B cell (primary cell): ENCODE measurements around the gene PCDHGA2. TPM values are rescaled to one million over a fixed set of nuclear protein-coding genes. Genes with fewer than 3 reads are reported as not detected.

Experiments used
- ATAC-seq: fragments of 200-7000 bp; cut with Tn5 transposase; one replicate; pipeline ENCODE4 v1.10.0; 2021; ENCODE audit warnings: low read depth, mild to moderate bottlenecking, moderate number of reproducible peaks, moderate library complexity
- CTCF ChIA-PET: fragments of 350-600 bp; sonication (Branson Sonifier 250); formaldehyde crosslinking; loops from one replicate; lab custom pipeline; 2021; ENCODE audit warnings: antibody characterized with exemption, inconsistent platforms; lab: Charles Lee
- POLR2A ChIA-PET: fragments of 350-600 bp; sonication (Branson Sonifier 250); formaldehyde crosslinking; loops from one replicate; lab custom pipeline; 2021; ENCODE audit warnings: antibody characterized with exemption; lab: Charles Lee
- DNase-seq: peaks from one replicate; pipeline ENCODE4 v3.0.0; 2013
- H2AFZ ChIP-seq: 2 replicates; pipeline ENCODE4 v1.6.1; 2012; ENCODE audit warnings: mild to moderate bottlenecking, low read depth, low read length; ENCODE audit not compliant: insufficient read depth, poor library complexity, severe bottlenecking
- H3K27ac ChIP-seq, 2 donors: 1 replicate in 1 of 2; 2 replicates in 1 of 2; pipeline ENCODE4 v1.5.1; 2012 to 2013; ENCODE audit warnings: low read length in 2 of 2, mild to moderate bottlenecking in 2 of 2, moderate library complexity in 1 of 2
- H3K27me3 ChIP-seq, 4 experiments: fragments of 200-600 bp in 1 of 4; sonication (generic) in 1 of 4; replicated peaks in 1 of 4; 1 replicate in 2 of 4; 2 replicates in 2 of 4; pipeline versions ENCODE4 v1.6.1 to v1.7.0; 2013 to 2016; ENCODE audit warnings: low read length in 3 of 4, mild to moderate bottlenecking in 2 of 4, mixed read lengths in 1 of 4, moderate library complexity in 1 of 4; ENCODE audit not compliant: insufficient read depth in 4 of 4, control insufficient read depth in 3 of 4; ENCODE audit errors: control extremely low read depth in 1 of 4
- H3K36me3 ChIP-seq, 2 experiments: replicated peaks in 1 of 2; 1 replicate in 1 of 2; 2 replicates in 1 of 2; pipeline versions ENCODE4 v1.6.1 to v1.7.1; 2013; ENCODE audit warnings: low read length in 1 of 2; ENCODE audit not compliant: insufficient read depth in 2 of 2, control insufficient read depth in 1 of 2; ENCODE audit errors: control extremely low read depth in 1 of 2, extremely low read depth in 1 of 2
- H3K4me1 ChIP-seq, 2 donors: fragments of 200-600 bp in 1 of 2; sonication (generic) in 1 of 2; 1 replicate in 1 of 2; 2 replicates in 1 of 2; pipeline versions ENCODE4 v1.5.1 to v1.6.1; 2013 to 2017; ENCODE audit warnings: low read length in 2 of 2; ENCODE audit not compliant: control insufficient read depth in 2 of 2, insufficient read depth in 2 of 2
- H3K4me2 ChIP-seq: replicated peaks from 2 replicates; pipeline ENCODE3; 2012; ENCODE audit warnings: mild to moderate bottlenecking, low read depth, low read length; ENCODE audit not compliant: poor library complexity, severe bottlenecking
- H3K4me3 ChIP-seq, 5 experiments: fragments of 200-600 bp in 1 of 5; sonication (generic) in 1 of 5; 1 replicate in 3 of 5; 2 replicates in 2 of 5; pipeline versions ENCODE4 v1.5.1 to v1.7.0; 2011 to 2016; ENCODE audit warnings: low read length in 4 of 5, mild to moderate bottlenecking in 4 of 5, low read depth in 2 of 5, control low read depth in 1 of 5, moderate library complexity in 1 of 5; ENCODE audit not compliant: insufficient read depth in 1 of 5; ENCODE audit errors: control extremely low read depth in 1 of 5, extremely low read depth in 1 of 5
- H3K79me2 ChIP-seq: fragments of 200-600 bp; sonication (generic); one replicate; pipeline ENCODE4 v1.6.0; 2016; ENCODE audit warnings: low read length; ENCODE audit not compliant: control insufficient read depth, insufficient read depth
- H3K9ac ChIP-seq: fragments of 200-600 bp; sonication (generic); 2 replicates; pipeline ENCODE4 v1.6.1; 2017; ENCODE audit warnings: mild to moderate bottlenecking, low read length, moderate library complexity
- H3K9me3 ChIP-seq, 3 donors: one replicate each; pipeline versions ENCODE4 v1.6.1 to v1.7.1; 2013; ENCODE audit warnings: low read length in 2 of 3; ENCODE audit not compliant: control insufficient read depth in 2 of 3, insufficient read depth in 1 of 3; ENCODE audit errors: control extremely low read depth in 1 of 3
- H4K20me1 ChIP-seq: 2 replicates; pipeline ENCODE4 v1.6.0; 2012; ENCODE audit warnings: mild to moderate bottlenecking, low read length; ENCODE audit not compliant: insufficient read depth, control insufficient read depth, poor library complexity, severe bottlenecking
- H3K27ac Mint-ChIP-seq: one replicate; pipeline ENCODE4 v1.8.0; 2021; ENCODE audit warnings: mixed read lengths
- H3K27me3 Mint-ChIP-seq: one replicate; pipeline ENCODE4 v1.8.0; 2021; ENCODE audit warnings: mixed read lengths
- H3K4me1 Mint-ChIP-seq: one replicate; pipeline ENCODE4 v1.8.0; 2021; ENCODE audit warnings: mixed read lengths
- H3K4me3 Mint-ChIP-seq: one replicate; pipeline ENCODE4 v1.8.0; 2021; ENCODE audit warnings: mixed read lengths
- H3K9me3 Mint-ChIP-seq: one replicate; pipeline ENCODE4 v1.8.0; 2022; ENCODE audit warnings: mixed read lengths; ENCODE audit not compliant: insufficient read depth
- EZH2 ChIP-seq: IDR thresholded peaks from 2 replicates; pipeline ENCODE4 v1.6.1; 2012; ENCODE audit warnings: borderline replicate concordance, low read depth, mild to moderate bottlenecking, moderate library complexity, low read length; ENCODE audit not compliant: insufficient read depth, poor library complexity, severe bottlenecking
- WGBS: methylation state at CpG from one replicate; pipeline ENCODE4 v1.1.5; 2013; ENCODE audit warnings: missing lambda C conversion rate; ENCODE audit not compliant: insufficient coverage; 5-methylcytosine and 5-hydroxymethylcytosine counted together
- intact Hi-C: fragments of 100-400 bp; cut with micrococcal nuclease; formaldehyde crosslinking; loops from one replicate; pipeline ENCODE4 v1.10.0; 2022
- polyA plus RNA-seq: library from polyadenylated mRNA; depleted of rRNA; stranded (reverse); fragments of >200 nt; gene quantifications from 2 replicates; pipeline ENCODE4 v1.2.3, GENCODE V29; 2012
- total RNA-seq, 2 donors: library from RNA; stranded (reverse); fragments of 120-200 nt in 1 of 2; gene quantifications; 1 replicate in 1 of 2; 2 replicates in 1 of 2; pipeline versions ENCODE4 v1.2.3 to v1.2.4, GENCODE V29; 2013 to 2022
- TF ChIP-seq, protein P1 (sequence below): fragments of 200-600 bp; IDR thresholded peaks from one replicate; pipeline ENCODE4 v1.8.0; 2022; ENCODE audit warnings: antibody characterized with exemption, mild to moderate bottlenecking

PCDHGA2 gene
- total and polyA plus RNA-seq, 2 donors (not counting 1 experiment from before 2014, with no cell fraction given), result 0.07 to 0.09 TPM

DNA sequence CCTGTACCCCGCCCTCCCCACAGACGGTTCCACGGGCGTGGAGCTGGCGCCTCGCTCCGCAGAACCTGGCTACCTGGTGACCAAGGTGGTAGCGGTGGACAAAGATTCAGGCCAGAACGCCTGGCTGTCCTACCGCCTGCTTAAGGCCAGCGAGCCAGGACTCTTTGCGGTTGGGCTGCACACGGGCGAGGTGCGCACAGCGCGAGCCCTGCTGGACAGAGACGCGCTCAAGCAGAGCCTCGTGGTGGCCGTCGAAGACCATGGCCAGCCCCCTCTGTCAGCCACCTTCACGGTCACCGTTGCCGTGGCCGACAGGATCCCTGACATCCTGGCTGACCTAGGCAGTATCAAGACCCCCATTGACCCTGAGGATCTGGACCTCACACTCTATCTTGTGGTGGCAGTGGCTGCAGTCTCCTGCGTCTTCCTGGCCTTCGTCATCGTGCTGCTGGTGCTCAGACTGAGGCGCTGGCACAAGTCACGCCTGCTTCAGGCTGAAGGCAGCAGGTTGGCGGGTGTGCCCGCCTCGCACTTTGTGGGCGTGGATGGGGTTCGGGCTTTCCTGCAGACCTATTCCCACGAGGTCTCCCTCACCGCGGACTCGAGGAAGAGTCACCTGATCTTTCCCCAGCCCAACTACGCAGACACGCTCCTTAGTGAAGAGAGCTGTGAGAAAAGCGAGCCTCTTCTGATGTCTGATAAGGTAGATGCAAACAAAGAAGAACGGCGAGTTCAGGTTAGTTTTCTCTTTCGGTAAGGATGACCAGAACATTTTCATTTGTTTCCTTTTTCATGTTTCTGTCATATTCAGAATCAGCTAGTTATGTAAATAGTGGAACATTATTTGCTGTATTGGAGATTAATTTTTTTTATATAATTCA is 27.7 kb downstream of the PCDHGA2 start:
- Histone ChIP-seq H3K9ac (no peak overlapping the region), H3K36me3 (no peaks in the 10 kb centered on the region), H3K27ac (no peak overlapping the region), H2AFZ (no peak overlapping the region), H4K20me1 (no peaks in the 10 kb centered on the region), H3K79me2 (no peaks in the 10 kb centered on the region), H3K4me1 (peaks cover 4 to 5% of the 10 kb centered on the region in 2 donors), H3K4me2 (no peak overlapping the region), H3K9me3 (peaks cover 6 to 56% (median 46%) of the 10 kb centered on the region in 3 donors), H3K27me3 (peaks cover 0 to 63% (median 40%) of the 10 kb centered on the region in 4 experiments), H3K4me3 (no peak overlapping the region)
- DNase-seq (no peak), ATAC-seq (no peak)
- Mint-ChIP-seq H3K27me3 (peaks cover 64% of the 10 kb centered on the region), H3K4me3 (no peak overlapping the region), H3K9me3 (peaks cover 6% of the 10 kb centered on the region), H3K27ac (no peak overlapping the region), H3K4me1 (peaks cover 15% of the 10 kb centered on the region)
- 47% methylated on average over 42 of the region's 46 CpGs for WGBS
- ChIA-PET POLR2A (no interaction called here), CTCF (no interaction called here)
- intact Hi-C loops, result loop anchor here (5.0 kb wide), 1 partner anchor 36 kb away; the partner anchor contains the start of gene PCDHGA9
- TF ChIP-seq EZH2, result no peak
- TF ChIP-seq, protein P1, sequence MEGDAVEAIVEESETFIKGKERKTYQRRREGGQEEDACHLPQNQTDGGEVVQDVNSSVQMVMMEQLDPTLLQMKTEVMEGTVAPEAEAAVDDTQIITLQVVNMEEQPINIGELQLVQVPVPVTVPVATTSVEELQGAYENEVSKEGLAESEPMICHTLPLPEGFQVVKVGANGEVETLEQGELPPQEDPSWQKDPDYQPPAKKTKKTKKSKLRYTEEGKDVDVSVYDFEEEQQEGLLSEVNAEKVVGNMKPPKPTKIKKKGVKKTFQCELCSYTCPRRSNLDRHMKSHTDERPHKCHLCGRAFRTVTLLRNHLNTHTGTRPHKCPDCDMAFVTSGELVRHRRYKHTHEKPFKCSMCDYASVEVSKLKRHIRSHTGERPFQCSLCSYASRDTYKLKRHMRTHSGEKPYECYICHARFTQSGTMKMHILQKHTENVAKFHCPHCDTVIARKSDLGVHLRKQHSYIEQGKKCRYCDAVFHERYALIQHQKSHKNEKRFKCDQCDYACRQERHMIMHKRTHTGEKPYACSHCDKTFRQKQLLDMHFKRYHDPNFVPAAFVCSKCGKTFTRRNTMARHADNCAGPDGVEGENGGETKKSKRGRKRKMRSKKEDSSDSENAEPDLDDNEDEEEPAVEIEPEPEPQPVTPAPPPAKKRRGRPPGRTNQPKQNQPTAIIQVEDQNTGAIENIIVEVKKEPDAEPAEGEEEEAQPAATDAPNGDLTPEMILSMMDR, result no peak
